RCC 7860 (cell line): ENCODE data around the gene ABR.
"Not testable (repeated sequence)": the region's sequence is repeated elsewhere in the genome, so short reads cannot be mapped to it uniquely, and the experiment has no call there.

Experiments used
- DNase-seq: peaks from one replicate; pipeline ENCODE4 v3.0.0-alpha.2; 2015; ENCODE audit warnings: low spot score
- FAIRE-seq: peaks from 2 replicates; lab custom pipeline; 2012; peaks lifted over from hg19 to GRCh38; lab: Jason Lieb, UNC

Gene ABR

GRCh38 chr17:1074886-1075605, 104.7 kb downstream of the ABR start:
- FAIRE-seq: no peak
- no peak for DNase-seq

- DNase-seq, FAIRE-seq: not testable (repeated sequence)
Measured at GRCh38 chr17:1073963-1074625, 105.7 kb downstream of the ABR start.

GRCh38 chr17:1073241-1073962, 106.4 kb downstream of the ABR start:
- DNase-seq (no peak), FAIRE-seq (no peak)

GRCh38 chr17:1072551-1072961, 107.2 kb downstream of the ABR start:
- no peak for DNase-seq
- no peak for FAIRE-seq

- FAIRE-seq: no peak
- DNase-seq: no peak
Measured at GRCh38 chr17:1071103-1071825, 108.5 kb downstream of the ABR start.

- FAIRE-seq (no peak), DNase-seq (no peak)
Measured at GRCh38 chr17:1070411-1070810, 109.4 kb downstream of the ABR start.

- DNase-seq (no peak), FAIRE-seq (no peak)
Measured at GRCh38 chr17:1069847-1070246, 109.9 kb downstream of the ABR start.

GRCh38 chr17:1068356-1068755, 111.4 kb downstream of the ABR start:
- FAIRE-seq: no peak
- no peak for DNase-seq

- no peak for FAIRE-seq
Measured at GRCh38 chr17:1067282-1067956, 112.4 kb downstream of the ABR start.

GRCh38 chr17:1065416-1065815, 114.4 kb downstream of the ABR start:
- not testable (repeated sequence) for FAIRE-seq, DNase-seq

More at GRCh38 chr17:1067282-1067956, 112.4 kb downstream of the ABR start:
- DNase-seq: no peak

GRCh38 chr17:1060991-1061390, 118.8 kb downstream of the ABR start:
- peak; percentile 93 for DNase-seq
- FAIRE-seq: peak; percentile 45

- DNase-seq (no peak), FAIRE-seq (no peak)
Measured at GRCh38 chr17:1059131-1059795, 120.5 kb downstream of the ABR start.

- peak; percentile 47 for DNase-seq
- no peak for FAIRE-seq
Measured at GRCh38 chr17:1058423-1059130, 121.2 kb downstream of the ABR start.

- DNase-seq: no peak
- FAIRE-seq: no peak
Measured at GRCh38 chr17:1056761-1057160, 123.0 kb downstream of the ABR start.

- DNase-seq: no peak
- FAIRE-seq: no peak
Measured at GRCh38 chr17:1055751-1056645, 123.8 kb downstream of the ABR start.

- FAIRE-seq (no peak), DNase-seq (no peak)
Measured at GRCh38 chr17:1055231-1055630, 124.5 kb downstream of the ABR start.

GRCh38 chr17:1054656-1055055, 125.1 kb downstream of the ABR start:
- FAIRE-seq (no peak), DNase-seq (no peak)

GRCh38 chr17:1053661-1054360, 126.0 kb downstream of the ABR start:
- FAIRE-seq (no peak), DNase-seq (no peak)
